ENCODE data around the gene CEP350. TPM values are rescaled to one million over a fixed set of nuclear protein-coding genes. Genes with fewer than 3 reads are reported as not detected.

CEP350 gene
- total and polyA plus RNA-seq, 2 experiments from 2014 or later = 19.0 to 72.6 TPM

- H3K4me2 ChIP-seq = no peak overlapping the region
- H3K9me3 ChIP-seq (ENCODE audit: low read depth) = no peaks in the 10 kb centered on the region
- no peak overlapping the region for H3K4me3 ChIP-seq
- H3K9me2 ChIP-seq (replicated peaks; ENCODE audit: insufficient read depth) = no peaks in the 10 kb centered on the region
- no peak overlapping the region for H3K27ac ChIP-seq
- H3K27me3 ChIP-seq = no peaks in the 10 kb centered on the region
- no peak overlapping the region for H2AFZ ChIP-seq
- no peak for DNase-seq (ENCODE audit: low spot score)
- H3K4me1 ChIP-seq (ENCODE audit: insufficient read depth) = no peaks in the 10 kb centered on the region
- TF ChIP-seq EZH2phosphoT487 (IDR thresholded peaks at IDR 0.05; ENCODE audit: low read depth, severe bottlenecking, unreplicated experiment) (no peak), EZH2 (IDR thresholded peaks at IDR 0.05; ENCODE audit: borderline replicate concordance) (no peak), CTCF (IDR thresholded peaks at IDR 0.05; ENCODE audit: poor library complexity) (no peak)
- H3K79me2 ChIP-seq = no peaks in the 10 kb centered on the region
- no peaks in the 10 kb centered on the region for H4K20me1 ChIP-seq (ENCODE audit: insufficient read depth, poor library complexity, severe bottlenecking)
- H3K36me3 ChIP-seq (replicated peaks; ENCODE audit: insufficient read depth, low read depth) = no peaks in the 10 kb centered on the region
These were observed 103.3 kb downstream of the CEP350 start for GRCh38 chr1:180057883-180058396.

GRCh38 chr1:180061019-180061418 is 106.4 kb downstream of the CEP350 start:
- no peaks in the 10 kb centered on the region for H3K4me1 ChIP-seq (ENCODE audit: insufficient read depth)
- H3K9me2 ChIP-seq (replicated peaks; ENCODE audit: insufficient read depth) = no peaks in the 10 kb centered on the region
- WGBS (ENCODE audit: low lambda C conversion rate, missing lambda C conversion rate) = 100% methylated on average over 1 of the region's 1 CpG
- TF ChIP-seq EZH2 (IDR thresholded peaks at IDR 0.05; ENCODE audit: borderline replicate concordance) (no peak), CTCF (IDR thresholded peaks at IDR 0.05; ENCODE audit: poor library complexity) (no peak), EZH2phosphoT487 (IDR thresholded peaks at IDR 0.05; ENCODE audit: low read depth, severe bottlenecking, unreplicated experiment) (no peak)
- H3K27ac ChIP-seq = no peak overlapping the region
- no peaks in the 10 kb centered on the region for H4K20me1 ChIP-seq (ENCODE audit: insufficient read depth, poor library complexity, severe bottlenecking)
- no peak for DNase-seq (ENCODE audit: low spot score)
- no peak overlapping the region for H3K4me2 ChIP-seq
- H3K4me3 ChIP-seq = no peak overlapping the region
- no peaks in the 10 kb centered on the region for H3K36me3 ChIP-seq (replicated peaks; ENCODE audit: insufficient read depth, low read depth)
- no peak overlapping the region for H2AFZ ChIP-seq
- no peaks in the 10 kb centered on the region for H3K9me3 ChIP-seq (ENCODE audit: low read depth)
- no peaks in the 10 kb centered on the region for H3K27me3 ChIP-seq
- H3K79me2 ChIP-seq = no peaks in the 10 kb centered on the region

- Histone ChIP-seq H2AFZ (no peak overlapping the region), H3K27me3 (no peaks in the 10 kb centered on the region), H3K4me2 (no peak overlapping the region), H3K4me3 (no peak overlapping the region), H4K20me1 (ENCODE audit: insufficient read depth, poor library complexity, severe bottlenecking) (no peaks in the 10 kb centered on the region), H3K4me1 (ENCODE audit: insufficient read depth) (no peaks in the 10 kb centered on the region), H3K9me2 (replicated peaks; ENCODE audit: insufficient read depth) (no peaks in the 10 kb centered on the region), H3K36me3 (replicated peaks; ENCODE audit: insufficient read depth, low read depth) (no peaks in the 10 kb centered on the region), H3K27ac (no peak overlapping the region), H3K79me2 (no peaks in the 10 kb centered on the region), H3K9me3 (ENCODE audit: low read depth) (no peaks in the 10 kb centered on the region)
- no peak for TF ChIP-seq CTCF (IDR thresholded peaks at IDR 0.05; ENCODE audit: poor library complexity)
- TF ChIP-seq EZH2 (IDR thresholded peaks at IDR 0.05; ENCODE audit: borderline replicate concordance) = no peak
- no peak for TF ChIP-seq EZH2phosphoT487 (IDR thresholded peaks at IDR 0.05; ENCODE audit: low read depth, severe bottlenecking, unreplicated experiment)
- DNase-seq (ENCODE audit: low spot score) = no peak
- 92% methylated on average over 3 of the region's 3 CpGs for WGBS (ENCODE audit: low lambda C conversion rate, missing lambda C conversion rate)
These were observed 107.9 kb downstream of the CEP350 start for GRCh38 chr1:180062452-180062971.
